Nucleus accumbens (tissue), 56 donors: ENCODE measurements around the gene DGAT2.

ENCODE experiments used
- DNase-seq, 56 donors: peaks; one replicate each; lab custom pipeline; 2025; lab: John Stamatoyannopoulos, UW

Gene DGAT2

GRCh38 chr11:75816561-75817239 is 48.1 kb downstream of the DGAT2 start:
- DNase-seq = no peak

GRCh38 chr11:75820645-75821044 is 52.1 kb downstream of the DGAT2 start:
- no peak for DNase-seq

GRCh38 chr11:75821202-75821601 is 52.6 kb downstream of the DGAT2 start:
- no peak for DNase-seq

GRCh38 chr11:75822541-75822940 is 54.0 kb downstream of the DGAT2 start:
- no peak for DNase-seq

- no peak for DNase-seq
These were observed 54.8 kb downstream of the DGAT2 start for GRCh38 chr11:75823415-75823814.

GRCh38 chr11:75823946-75824345 is 55.4 kb downstream of the DGAT2 start:
- DNase-seq = no peak

GRCh38 chr11:75826461-75827230 is 58.1 kb downstream of the DGAT2 start:
- no peak for DNase-seq

GRCh38 chr11:75827562-75827961 is 59.0 kb downstream of the DGAT2 start:
- DNase-seq = no peak

- no peak for DNase-seq
These were observed 63.4 kb downstream of the DGAT2 start for GRCh38 chr11:75831915-75832502.

GRCh38 chr11:75834728-75835127 is 66.2 kb downstream of the DGAT2 start:
- DNase-seq = no peak

- DNase-seq = no peak
These were observed 67.8 kb downstream of the DGAT2 start for GRCh38 chr11:75836417-75836816.

- DNase-seq = no peak
These were observed 71.3 kb downstream of the DGAT2 start for GRCh38 chr11:75839851-75840250.

- no peak for DNase-seq
These were observed 71.9 kb downstream of the DGAT2 start for GRCh38 chr11:75840522-75840921.

- no peak for DNase-seq
These were observed 73.2 kb downstream of the DGAT2 start for GRCh38 chr11:75841739-75842138.

GRCh38 chr11:75845324-75845723 is 76.7 kb downstream of the DGAT2 start:
- no peak for DNase-seq

GRCh38 chr11:75849894-75850293 is 81.3 kb downstream of the DGAT2 start:
- no peak for DNase-seq

- DNase-seq = no peak
These were observed 82.2 kb downstream of the DGAT2 start for GRCh38 chr11:75850787-75851186.
